KOPT-K1 (cell line): Measurements from ENCODE around the gene MYO9B.
"Not testable (repeated sequence)": the region's sequence is repeated elsewhere in the genome, so short reads cannot be mapped to it uniquely, and the experiment has no call there.

ENCODE experiments used
- H3K27ac ChIP-seq: fragments of 200-600 bp; sonication (generic); 2 replicates; pipeline ENCODE4 v1.5.1; 2016; ENCODE audit warnings: antibody characterized with exemption, mild to moderate bottlenecking, low read depth, low read length; ENCODE audit not compliant: poor library complexity, severe bottlenecking
- H3K36me3 ChIP-seq: fragments of 200-600 bp; sonication (generic); 2 replicates; pipeline ENCODE4 v1.5.1; 2017; ENCODE audit warnings: antibody characterized with exemption, mild to moderate bottlenecking, low read length, moderate library complexity; ENCODE audit not compliant: insufficient read depth
- H3K9me3 ChIP-seq: fragments of 200-600 bp; sonication (generic); 2 replicates; pipeline ENCODE4 v1.5.1; 2017; ENCODE audit warnings: antibody characterized with exemption, low read length, mild to moderate bottlenecking; ENCODE audit not compliant: insufficient read depth, poor library complexity, severe bottlenecking

The MYO9B gene

GRCh38 chr19:17156296-17156946, 80.8 kb downstream of the MYO9B start:
- no peak overlapping the region for H3K27ac ChIP-seq
- no peaks in the 10 kb centered on the region for H3K9me3 ChIP-seq
- H3K36me3 ChIP-seq: peaks cover 97% of the 10 kb centered on the region

- Histone ChIP-seq H3K36me3 (peaks cover 96% of the 10 kb centered on the region), H3K27ac (no peak overlapping the region), H3K9me3 (no peaks in the 10 kb centered on the region)
Measured at GRCh38 chr19:17156947-17157302, 81.3 kb downstream of the MYO9B start.

GRCh38 chr19:17158584-17158983, 83.0 kb downstream of the MYO9B start:
- Histone ChIP-seq H3K36me3 (peaks cover 96% of the 10 kb centered on the region), H3K9me3 (peaks cover 7% of the 10 kb centered on the region), H3K27ac (no peak overlapping the region)

- H3K36me3 ChIP-seq: peaks cover 96% of the 10 kb centered on the region
- H3K27ac ChIP-seq: no peak overlapping the region
- H3K9me3 ChIP-seq: peaks cover 8% of the 10 kb centered on the region
Measured at GRCh38 chr19:17159466-17160393, 84.2 kb downstream of the MYO9B start.

GRCh38 chr19:17160908-17161307, 85.3 kb downstream of the MYO9B start:
- Histone ChIP-seq H3K9me3 (peaks cover 8% of the 10 kb centered on the region), H3K36me3 (peaks cover 96% of the 10 kb centered on the region), H3K27ac (no peak overlapping the region)

- not testable (repeated sequence) for H3K9me3 ChIP-seq, H3K27ac ChIP-seq
- H3K36me3 ChIP-seq: peaks cover 96% of the 10 kb centered on the region
Measured at GRCh38 chr19:17162131-17162530, 86.6 kb downstream of the MYO9B start.

GRCh38 chr19:17162580-17162979, 87.0 kb downstream of the MYO9B start:
- Histone ChIP-seq H3K9me3 (peaks cover 8% of the 10 kb centered on the region), H3K27ac (no peak overlapping the region), H3K36me3 (peaks cover 96% of the 10 kb centered on the region)

- Histone ChIP-seq H3K36me3 (peaks cover 96% of the 10 kb centered on the region), H3K9me3 (peaks cover 8% of the 10 kb centered on the region), H3K27ac (no peak overlapping the region)
Measured at GRCh38 chr19:17163652-17164051, 88.1 kb downstream of the MYO9B start.

GRCh38 chr19:17164639-17165038, 89.1 kb downstream of the MYO9B start:
- peaks cover 97% of the 10 kb centered on the region for H3K36me3 ChIP-seq
- peaks cover 8% of the 10 kb centered on the region for H3K9me3 ChIP-seq
- H3K27ac ChIP-seq: no peak overlapping the region

- peaks cover 98% of the 10 kb centered on the region for H3K36me3 ChIP-seq
- peaks cover 8% of the 10 kb centered on the region for H3K9me3 ChIP-seq
- H3K27ac ChIP-seq: no peak overlapping the region
Measured at GRCh38 chr19:17165715-17166114, 90.1 kb downstream of the MYO9B start.

GRCh38 chr19:17170538-17171297, 95.1 kb downstream of the MYO9B start:
- no peak overlapping the region for H3K27ac ChIP-seq
- no peaks in the 10 kb centered on the region for H3K9me3 ChIP-seq
- H3K36me3 ChIP-seq: peaks cover 99% of the 10 kb centered on the region

GRCh38 chr19:17171874-17172273, 96.3 kb downstream of the MYO9B start:
- H3K27ac ChIP-seq: no peak overlapping the region
- peaks cover 100% of the 10 kb centered on the region for H3K36me3 ChIP-seq
- no peaks in the 10 kb centered on the region for H3K9me3 ChIP-seq

- peaks cover 100% of the 10 kb centered on the region for H3K36me3 ChIP-seq
- no peaks in the 10 kb centered on the region for H3K9me3 ChIP-seq
- no peak overlapping the region for H3K27ac ChIP-seq
Measured at GRCh38 chr19:17172624-17173345, 97.2 kb downstream of the MYO9B start.

GRCh38 chr19:17178291-17178690, 102.7 kb downstream of the MYO9B start:
- H3K9me3 ChIP-seq: no peaks in the 10 kb centered on the region
- no peak overlapping the region for H3K27ac ChIP-seq
- peaks cover 93% of the 10 kb centered on the region for H3K36me3 ChIP-seq
